Subcutaneous adipose tissue (tissue), 4 donors: ENCODE data around the gene SLFN12L. TPM values are rescaled to one million over a fixed set of nuclear protein-coding genes. Genes with fewer than 3 reads are reported as not detected.

Source experiments
- CTCF ChIP-seq: fragments of 450-650 bp; IDR thresholded peaks from one replicate; pipeline ENCODE4 v1.5.1; 2016; ENCODE audit warnings: low read depth, mild to moderate bottlenecking, control low read depth, antibody characterized with exemption, moderate library complexity
- total RNA-seq, 4 donors: library from RNA; depleted of rRNA; stranded (reverse); fragments of >200 nt; gene quantifications; one replicate each; pipeline ENCODE4 v1.1.0, GENCODE V29; 2016

SLFN12L gene
- total RNA-seq, 4 donors from 2014 or later: 2.9 to 20.5 (median 4.1) TPM

- TF ChIP-seq CTCF: no peak
These were observed 17.2 kb upstream of the SLFN12L start for GRCh38 chr17:35554668-35555067.

GRCh38 chr17:35553310-35553709, 15.8 kb upstream of the SLFN12L start:
- no peak for TF ChIP-seq CTCF

GRCh38 chr17:35548978-35549377, 11.5 kb upstream of the SLFN12L start:
- TF ChIP-seq CTCF: no peak

GRCh38 chr17:35548208-35548810, 10.8 kb upstream of the SLFN12L start:
- TF ChIP-seq CTCF: no peak

GRCh38 chr17:35546487-35546886, 9.0 kb upstream of the SLFN12L start:
- no peak for TF ChIP-seq CTCF

GRCh38 chr17:35545150-35545549, 7.7 kb upstream of the SLFN12L start:
- TF ChIP-seq CTCF: no peak

GRCh38 chr17:35543856-35544255, 6.4 kb upstream of the SLFN12L start:
- TF ChIP-seq CTCF: no peak
